ENCODE results near the gene ZFAND3. TPM values are rescaled to one million over a fixed set of nuclear protein-coding genes. Genes with fewer than 3 reads are reported as not detected.

Gene ZFAND3
- polyA plus RNA-seq, 1 donor from 2014 or later, result 19.7 TPM

GRCh38 chr6:38113825-38114576 is 294.5 kb downstream of the ZFAND3 start:
- Histone ChIP-seq H3K27me3 (ENCODE audit: insufficient read depth, low read depth, low read length) (no peaks in the 10 kb centered on the region), H4K20me1 (ENCODE audit: insufficient read depth) (no peaks in the 10 kb centered on the region), H3K4me3 (ENCODE audit: low read length) (no peak overlapping the region), H3K36me3 (ENCODE audit: insufficient read depth, low read length) (no peaks in the 10 kb centered on the region), H3F3A (ENCODE audit: insufficient read depth, low read length, poor library complexity, severe bottlenecking) (peaks cover 9% of the 10 kb centered on the region), H3K27ac (ENCODE audit: low read length) (no peak overlapping the region), H3K9me2 (ENCODE audit: insufficient read depth, low read length) (no peaks in the 10 kb centered on the region), H2AFZ (ENCODE audit: low read depth, low read length) (no peak overlapping the region), H3K9ac (ENCODE audit: low read length) (no peak overlapping the region), H3K79me2 (replicated peaks; ENCODE audit: insufficient read depth, low read length) (peaks cover 4% of the 10 kb centered on the region), H3K4me2 (ENCODE audit: low read length) (no peak overlapping the region), H3K9me3 (ENCODE audit: low read length) (no peaks in the 10 kb centered on the region)
- TF ChIP-seq MXI1 (conservative IDR thresholded peaks at IDR 0.05; ENCODE audit: poor library complexity, severe bottlenecking) (no peak), REST (IDR thresholded peaks at IDR 0.05; ENCODE audit: borderline replicate concordance) (no peak), SMC3 (conservative IDR thresholded peaks at IDR 0.05; ENCODE audit: poor library complexity) (no peak), TAF1 (IDR thresholded peaks at IDR 0.05; ENCODE audit: low read depth) (no peak), EP300 (conservative IDR thresholded peaks at IDR 0.05; ENCODE audit: poor library complexity, severe bottlenecking) (no peak), CTCF (IDR thresholded peaks at IDR 0.05; ENCODE audit: poor library complexity, severe bottlenecking) (no peak), RAD21 (conservative IDR thresholded peaks at IDR 0.05) (no peak), EZH2 (IDR thresholded peaks at IDR 0.05; ENCODE audit: borderline replicate concordance, insufficient read depth, low read length, poor library complexity, severe bottlenecking) (no peak), POLR2AphosphoS5 (IDR thresholded peaks at IDR 0.05) (no peak)

- peaks cover 4% of the 10 kb centered on the region for H3K79me2 ChIP-seq (replicated peaks; ENCODE audit: insufficient read depth, low read length)
- no peak overlapping the region for H3K9ac ChIP-seq (ENCODE audit: low read length)
- no peak overlapping the region for H2AFZ ChIP-seq (ENCODE audit: low read depth, low read length)
- no peaks in the 10 kb centered on the region for H3K36me3 ChIP-seq (ENCODE audit: insufficient read depth, low read length)
- no peaks in the 10 kb centered on the region for H4K20me1 ChIP-seq (ENCODE audit: insufficient read depth)
- no peak for TF ChIP-seq TAF1 (IDR thresholded peaks at IDR 0.05; ENCODE audit: low read depth)
- TF ChIP-seq EZH2 (IDR thresholded peaks at IDR 0.05; ENCODE audit: borderline replicate concordance, insufficient read depth, low read length, poor library complexity, severe bottlenecking), result no peak
- TF ChIP-seq SMC3 (conservative IDR thresholded peaks at IDR 0.05; ENCODE audit: poor library complexity), result no peak
- no peak for TF ChIP-seq RAD21 (conservative IDR thresholded peaks at IDR 0.05)
- no peak for TF ChIP-seq POLR2AphosphoS5 (IDR thresholded peaks at IDR 0.05)
- H3K27ac ChIP-seq (ENCODE audit: low read length), result no peak overlapping the region
- no peak overlapping the region for H3K4me2 ChIP-seq (ENCODE audit: low read length)
- H3K9me3 ChIP-seq (ENCODE audit: low read length), result no peaks in the 10 kb centered on the region
- no peak overlapping the region for H3K4me3 ChIP-seq (ENCODE audit: low read length)
- H3K27me3 ChIP-seq (ENCODE audit: insufficient read depth, low read depth, low read length), result no peaks in the 10 kb centered on the region
- peaks cover 9% of the 10 kb centered on the region for H3F3A ChIP-seq (ENCODE audit: insufficient read depth, low read length, poor library complexity, severe bottlenecking)
- H3K9me2 ChIP-seq (ENCODE audit: insufficient read depth, low read length), result no peaks in the 10 kb centered on the region
These were observed 295.6 kb downstream of the ZFAND3 start for GRCh38 chr6:38114976-38115625.

Measured in neural cell (in vitro differentiated cells).